DOHH2 (cell line): ENCODE data around the gene ADAP2.
"Not testable (repeated sequence)": the region's sequence is repeated elsewhere in the genome, so short reads cannot be mapped to it uniquely, and the experiment has no call there.

Source experiments
- H3F3A ChIP-seq: fragments of 200-600 bp; sonication (generic), shearing (Covaris generic); 2 replicates; pipeline ENCODE4 v1.6.0; 2016; ENCODE audit warnings: antibody characterized with exemption, mild to moderate bottlenecking; ENCODE audit not compliant: control insufficient read depth, insufficient read depth
- H3K27ac ChIP-seq: fragments of 200-600 bp; sonication (generic); 2 replicates; pipeline ENCODE4 v1.5.1; 2014; ENCODE audit warnings: low read depth, mild to moderate bottlenecking, low read length, moderate library complexity
- H3K27me3 ChIP-seq: fragments of 200-600 bp; sonication (generic); 2 replicates; pipeline ENCODE4 v1.6.1; 2014; ENCODE audit warnings: mild to moderate bottlenecking, low read length, mixed read lengths; ENCODE audit not compliant: control insufficient read depth
- H3K36me3 ChIP-seq: fragments of 200-600 bp; sonication (generic); 2 replicates; pipeline ENCODE4 v1.6.1; 2014; ENCODE audit warnings: mild to moderate bottlenecking, low read length, moderate library complexity, mixed read lengths; ENCODE audit not compliant: control insufficient read depth
- H3K4me1 ChIP-seq: fragments of 200-600 bp; sonication (generic); 2 replicates; pipeline ENCODE4 v1.6.1; 2014; ENCODE audit warnings: mild to moderate bottlenecking, low read length, mixed read lengths; ENCODE audit not compliant: control insufficient read depth
- H3K4me2 ChIP-seq: fragments of 200-600 bp; sonication (generic); 2 replicates; pipeline ENCODE4 v1.6.0; 2014; ENCODE audit warnings: mild to moderate bottlenecking, low read length, moderate library complexity
- H3K4me3 ChIP-seq: fragments of 200-600 bp; sonication (generic); 2 replicates; pipeline ENCODE4 v1.5.1; 2014; ENCODE audit warnings: mild to moderate bottlenecking, low read length, mixed read lengths
- H3K79me2 ChIP-seq: fragments of 200-600 bp; sonication (generic); 2 replicates; pipeline ENCODE4 v1.6.1; 2014; ENCODE audit warnings: mild to moderate bottlenecking, low read length, mixed read lengths; ENCODE audit not compliant: control insufficient read depth
- H3K9me2 ChIP-seq: fragments of 200-600 bp; sonication (generic); replicated peaks from 2 replicates; pipeline ENCODE4 v1.6.1; 2014; ENCODE audit warnings: mild to moderate bottlenecking, low read length, mixed read lengths; ENCODE audit not compliant: control insufficient read depth
- H3K9me3 ChIP-seq: fragments of 200-600 bp; sonication (generic); 2 replicates; pipeline ENCODE4 v1.6.1; 2014; ENCODE audit warnings: antibody characterized with exemption, low read length, mixed read lengths; ENCODE audit not compliant: control insufficient read depth, insufficient read depth
- H4K20me1 ChIP-seq: fragments of 200-600 bp; sonication (generic); 2 replicates; pipeline ENCODE4 v1.6.0; 2014; ENCODE audit warnings: low read depth, mild to moderate bottlenecking, antibody characterized with exemption, low read length, moderate library complexity; ENCODE audit not compliant: control insufficient read depth, insufficient read depth
- CTCF ChIP-seq: fragments of 200-600 bp; sonication (generic); IDR thresholded peaks from one replicate; pipeline ENCODE4 v1.5.1; 2014; ENCODE audit warnings: antibody characterized with exemption, mild to moderate bottlenecking, low read depth, low read length; ENCODE audit not compliant: poor library complexity, severe bottlenecking
- EZH2phosphoT487 ChIP-seq: fragments of 200-600 bp; sonication (generic); IDR thresholded peaks from 2 replicates; pipeline ENCODE4 v1.6.1; 2017; ENCODE audit warnings: borderline replicate concordance, mild to moderate bottlenecking, antibody characterized with exemption, low read length, moderate library complexity, mixed read lengths

ADAP2 gene

DNA sequence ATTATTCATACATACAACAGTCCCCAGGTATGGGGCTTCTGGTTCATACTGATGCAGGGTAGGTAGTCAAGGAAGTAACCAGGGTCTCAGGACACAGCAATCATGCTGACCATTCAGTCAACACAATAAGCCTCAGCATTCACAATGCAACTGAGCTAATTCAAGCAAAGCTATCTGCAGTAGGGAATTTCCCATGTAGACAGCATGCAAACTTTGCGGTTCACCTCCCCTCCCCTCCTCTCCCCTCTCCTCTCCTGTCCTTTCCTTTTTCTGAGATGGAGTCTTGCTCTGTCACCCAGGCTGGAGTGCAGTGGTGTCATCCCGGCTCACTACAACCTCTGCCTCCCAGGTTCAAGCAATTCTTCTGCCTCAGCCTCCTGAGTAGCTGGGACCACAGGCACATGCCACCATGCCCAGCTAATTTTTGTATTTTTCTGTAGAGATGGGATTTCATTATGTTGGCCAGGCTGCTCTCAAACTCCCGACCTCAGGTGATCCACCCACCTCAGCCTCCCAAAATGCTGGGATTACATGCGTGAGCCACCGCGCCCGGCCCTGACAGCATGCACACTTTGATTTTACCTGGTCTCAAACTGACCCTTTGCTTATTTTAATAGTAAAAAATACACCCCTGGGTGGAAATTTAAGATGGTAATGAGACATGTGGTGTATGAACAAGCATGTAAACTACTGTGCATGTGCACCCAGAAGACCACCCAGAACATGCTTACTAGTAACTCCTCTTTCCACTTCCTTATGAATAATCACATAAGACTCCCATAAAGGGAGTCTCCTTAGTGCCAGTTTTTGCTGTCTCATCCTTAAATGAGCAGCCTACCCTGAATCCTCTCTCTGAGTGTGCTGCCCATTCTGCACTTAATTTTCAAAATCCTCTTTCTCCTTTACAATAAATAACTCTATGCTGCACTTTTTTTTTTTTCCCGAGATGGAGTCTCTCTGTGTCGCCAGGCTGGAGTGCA lies 39.8 kb downstream of the ADAP2 start:
- H3K36me3 ChIP-seq, result no peaks in the 10 kb centered on the region
- H3K4me1 ChIP-seq, result peaks cover 69% of the 10 kb centered on the region
- no peaks in the 10 kb centered on the region for H4K20me1 ChIP-seq
- no peaks in the 10 kb centered on the region for H3K79me2 ChIP-seq
- H3K27ac ChIP-seq, result peak overlapping the region; percentile 93
- peak overlapping the region; percentile 67 for H3K4me3 ChIP-seq
- TF ChIP-seq CTCF (no peak), EZH2phosphoT487 (no peak)
- H3K9me3 ChIP-seq, result no peaks in the 10 kb centered on the region
- peak overlapping the region; percentile 91 for H3K4me2 ChIP-seq
- peaks cover 19% of the 10 kb centered on the region for H3F3A ChIP-seq
- no peaks in the 10 kb centered on the region for H3K9me2 ChIP-seq
- no peaks in the 10 kb centered on the region for H3K27me3 ChIP-seq

GRCh38 chr17:30964312-30964711 lies 42.6 kb downstream of the ADAP2 start:
- not testable (repeated sequence) for H3K79me2 ChIP-seq, H3K4me3 ChIP-seq, H3K27me3 ChIP-seq, H3K27ac ChIP-seq, H3K9me2 ChIP-seq, H4K20me1 ChIP-seq, H3K9me3 ChIP-seq, H3K4me2 ChIP-seq, H3K36me3 ChIP-seq
- Histone ChIP-seq H3K4me1 (peaks cover 57% of the 10 kb centered on the region), H3F3A (peaks cover 25% of the 10 kb centered on the region)

DNA sequence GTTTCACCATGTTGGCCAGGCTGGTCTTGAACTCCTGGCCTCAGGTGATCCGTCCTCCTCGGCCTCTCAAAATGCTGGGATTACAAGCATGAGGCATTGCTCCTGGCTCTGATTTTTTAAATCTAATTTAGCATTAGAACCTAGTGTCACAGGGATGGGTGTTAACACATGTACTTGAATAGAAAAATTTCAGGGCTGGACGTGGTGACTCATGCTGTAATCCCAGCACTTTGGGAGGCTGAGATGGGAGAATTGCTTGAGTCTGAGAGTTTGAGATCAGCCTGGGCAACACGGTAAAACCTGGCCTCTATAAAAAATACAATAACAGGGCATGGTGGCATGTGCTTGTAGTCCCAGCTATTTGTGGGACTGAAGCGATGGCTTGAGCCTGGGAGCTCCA lies 43.1 kb downstream of the ADAP2 start:
- Histone ChIP-seq H3F3A (peaks cover 27% of the 10 kb centered on the region), H3K27me3 (no peaks in the 10 kb centered on the region), H3K9me2 (no peaks in the 10 kb centered on the region), H3K9me3 (no peaks in the 10 kb centered on the region), H3K36me3 (no peaks in the 10 kb centered on the region), H3K79me2 (no peaks in the 10 kb centered on the region), H3K4me1 (peaks cover 55% of the 10 kb centered on the region), H3K4me2 (no peak overlapping the region), H3K4me3 (no peak overlapping the region), H4K20me1 (no peaks in the 10 kb centered on the region), H3K27ac (no peak overlapping the region)
- no peak for TF ChIP-seq CTCF
- TF ChIP-seq EZH2phosphoT487, result no peak

- no peaks in the 10 kb centered on the region for H4K20me1 ChIP-seq
- no peaks in the 10 kb centered on the region for H3K9me3 ChIP-seq
- no peak for TF ChIP-seq CTCF
- TF ChIP-seq EZH2phosphoT487, result no peak
- H3F3A ChIP-seq, result peaks cover 30% of the 10 kb centered on the region
- H3K27ac ChIP-seq, result no peak overlapping the region
- H3K27me3 ChIP-seq, result no peaks in the 10 kb centered on the region
- no peak overlapping the region for H3K4me2 ChIP-seq
- H3K4me1 ChIP-seq, result peaks cover 57% of the 10 kb centered on the region
- H3K4me3 ChIP-seq, result no peak overlapping the region
- H3K9me2 ChIP-seq, result no peaks in the 10 kb centered on the region
- peaks cover 3% of the 10 kb centered on the region; the same call in 1 of the 2 replicates for H3K79me2 ChIP-seq
- H3K36me3 ChIP-seq, result no peaks in the 10 kb centered on the region
Measured at GRCh38 chr17:30965686-30966085, 43.9 kb downstream of the ADAP2 start.

- peaks cover 30% of the 10 kb centered on the region for H3F3A ChIP-seq
- H4K20me1 ChIP-seq, H3K27me3 ChIP-seq, H3K9me2 ChIP-seq, H3K9me3 ChIP-seq: not testable (repeated sequence)
- peaks cover 49% of the 10 kb centered on the region for H3K4me1 ChIP-seq
- peaks cover 14% of the 10 kb centered on the region for H3K36me3 ChIP-seq
- H3K79me2 ChIP-seq, result peaks cover 24% of the 10 kb centered on the region
- H3K27ac ChIP-seq, result peak overlapping the region; percentile 74
- H3K4me3 ChIP-seq, result peak overlapping the region; percentile 63
- peak overlapping the region; percentile 50 for H3K4me2 ChIP-seq
Measured at GRCh38 chr17:30967911-30968310, 46.2 kb downstream of the ADAP2 start.
